Non-pigmented ciliary epithelial cell (primary cell): ENCODE measurements around the gene CTXN2.

ENCODE experiments used
- DNase-seq: peaks from one replicate; pipeline ENCODE4 v3.0.0-alpha.2; 2010; ENCODE audit warnings: low read depth

The CTXN2 gene

GRCh38 chr15:48222627-48223026, 31.2 kb downstream of the CTXN2 start:
- DNase-seq = no peak

- DNase-seq = no peak
Measured at GRCh38 chr15:48225771-48226170, 34.3 kb downstream of the CTXN2 start.

- DNase-seq = no peak
Measured at GRCh38 chr15:48230498-48230897, 39.0 kb downstream of the CTXN2 start.

- DNase-seq = no peak
Measured at GRCh38 chr15:48233246-48233645, 41.8 kb downstream of the CTXN2 start.

GRCh38 chr15:48239334-48239733, 47.9 kb downstream of the CTXN2 start:
- no peak for DNase-seq

GRCh38 chr15:48242015-48242414, 50.5 kb downstream of the CTXN2 start:
- no peak for DNase-seq

GRCh38 chr15:48242535-48242934, 51.1 kb downstream of the CTXN2 start:
- DNase-seq = no peak

- DNase-seq = no peak
Measured at GRCh38 chr15:48244921-48245320, 53.5 kb downstream of the CTXN2 start.

GRCh38 chr15:48248414-48248813, 56.9 kb downstream of the CTXN2 start:
- DNase-seq = no peak

- peak; percentile 67 for DNase-seq
Measured at GRCh38 chr15:48250640-48251076, 59.2 kb downstream of the CTXN2 start.

- DNase-seq = no peak
Measured at GRCh38 chr15:48253172-48253571, 61.7 kb downstream of the CTXN2 start.
